Gastrocnemius medialis (tissue), 4 donors: Measurements from ENCODE around the gene CPZ.

Source experiments
- CTCF ChIP-seq, 5 experiments: fragments of 450-650 bp in 3 of 5; fragments of 200-600 bp in 2 of 5; sonication (generic) in 2 of 5; IDR thresholded peaks in 4 of 5; conservative IDR thresholded peaks in 1 of 5; 1 replicate in 4 of 5; 2 replicates in 1 of 5; pipeline ENCODE4 v1.5.1; 2016 to 2019; ENCODE audit warnings: antibody characterized with exemption in 5 of 5, mild to moderate bottlenecking in 3 of 5, moderate library complexity in 3 of 5
- POLR2A ChIP-seq, 2 donors: fragments of 450-650 bp; IDR thresholded peaks; one replicate each; pipeline ENCODE4 v1.6.1; 2017; ENCODE audit warnings: antibody characterized with exemption in 2 of 2, mild to moderate bottlenecking in 2 of 2, moderate library complexity in 2 of 2

DNA sequence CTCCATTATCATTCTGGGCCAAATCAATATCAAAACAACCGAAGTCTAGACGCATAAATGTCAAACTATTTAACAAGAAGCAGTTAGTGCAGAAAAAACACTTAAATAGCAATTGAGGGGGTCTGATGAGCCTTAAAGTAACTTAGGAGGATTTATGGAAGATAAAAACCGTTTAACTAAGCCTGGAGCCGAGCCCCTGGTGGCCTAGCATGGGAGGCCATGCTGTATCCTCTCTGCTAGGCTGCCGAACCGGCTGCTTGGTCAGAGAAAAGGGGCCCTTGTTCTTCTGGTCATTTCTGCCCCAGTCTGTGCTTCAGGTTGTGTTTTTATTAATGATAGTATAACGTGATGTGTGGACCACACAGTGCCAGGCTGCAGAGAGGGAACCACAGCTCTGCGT lies 72.4 kb downstream of the CPZ start:
- TF ChIP-seq POLR2A (IDR thresholded peaks at IDR 0.05) = no peak
- no peak for TF ChIP-seq CTCF (IDR thresholded peaks at IDR 0.05 in 4 of 5, conservative IDR thresholded peaks at IDR 0.05 in 1 of 5)
